H1 (cell line): Measurements from ENCODE around the gene FAM221B. TPM values are rescaled to one million over a fixed set of nuclear protein-coding genes. Genes with fewer than 3 reads are reported as not detected.
A peak's percentile ranks its signal among the peaks of the same experiment; 100 is the strongest.

Experiments used
- CTCF ChIA-PET: fragments of 300-600 bp; sonication (Branson Sonifier 250); formaldehyde crosslinking; loops from one replicate; lab custom pipeline; 2021; ENCODE audit not compliant: partially characterized antibody; lab: Charles Lee
- POLR2A ChIA-PET: fragments of 300-600 bp; sonication (Branson Sonifier 250); formaldehyde crosslinking; loops from one replicate; lab custom pipeline; 2021; ENCODE audit warnings: inconsistent platforms; ENCODE audit not compliant: partially characterized antibody; lab: Charles Lee
- DNase-seq, 2 experiments: peaks; one replicate each; pipeline versions ENCODE4 v3.0.0 to v3.0.0-alpha.2; 2010 to 2022; ENCODE audit warnings: low spot score in 2 of 2, low read depth in 1 of 2, mixed read lengths in 1 of 2
- FAIRE-seq: peaks from 2 replicates; lab custom pipeline; 2011; peaks lifted over from hg19 to GRCh38; lab: Jason Lieb, UNC
- H2AFZ ChIP-seq: 2 replicates; pipeline ENCODE4 v1.8.1; 2012; ENCODE audit warnings: low read length, inconsistent platforms
- H2AK5ac ChIP-seq: 2 replicates; pipeline ENCODE4 v1.6.1; 2013; ENCODE audit warnings: low read depth, low read length
- H2BK120ac ChIP-seq: replicated peaks from 2 replicates; pipeline ENCODE3; 2013; ENCODE audit warnings: low read depth, low read length, inconsistent platforms
- H2BK12ac ChIP-seq: 2 replicates; pipeline ENCODE4 v1.6.1; 2013; ENCODE audit warnings: low read depth, low read length
- H2BK15ac ChIP-seq: 2 replicates; pipeline ENCODE4 v1.6.1; 2013; ENCODE audit warnings: low read length
- H2BK20ac ChIP-seq: 2 replicates; pipeline ENCODE4 v1.6.1; 2013; ENCODE audit warnings: low read length
- H2BK5ac ChIP-seq: 2 replicates; pipeline ENCODE4 v1.6.1; 2013; ENCODE audit warnings: low read depth, low read length
- H3K14ac ChIP-seq: 2 replicates; pipeline ENCODE4 v1.6.1; 2013; ENCODE audit warnings: inconsistent platforms; ENCODE audit not compliant: insufficient read length
- H3K18ac ChIP-seq: 2 replicates; pipeline ENCODE4 v1.6.1; 2013; ENCODE audit warnings: low read length; ENCODE audit errors: extremely low read depth
- H3K23ac ChIP-seq: 2 replicates; pipeline ENCODE4 v1.6.1; 2013; ENCODE audit warnings: inconsistent platforms; ENCODE audit not compliant: insufficient read length
- H3K23me2 ChIP-seq: 2 replicates; pipeline ENCODE4 v1.6.1; 2013; ENCODE audit warnings: low read depth, low read length
- H3K27ac ChIP-seq: 2 replicates; pipeline ENCODE4 v1.6.1; 2011; ENCODE audit warnings: low read depth, low read length, inconsistent platforms
- H3K27me3 ChIP-seq, 4 experiments: replicated peaks in 1 of 4; 1 replicate in 1 of 4; 2 replicates in 3 of 4; pipeline versions ENCODE4 v1.6.1 to v1.8.1; 2011 to 2013; ENCODE audit warnings: low read length in 3 of 4, mild to moderate bottlenecking in 3 of 4, inconsistent platforms in 2 of 4, mixed read lengths in 2 of 4, moderate library complexity in 1 of 4; ENCODE audit not compliant: control insufficient read depth in 3 of 4, insufficient read depth in 3 of 4; ENCODE audit errors: extremely low read depth in 1 of 4
- H3K36me3 ChIP-seq, 4 experiments: 2 replicates each; pipeline versions ENCODE4 v1.6.1 to v1.8.1; 2011 to 2013; ENCODE audit warnings: mild to moderate bottlenecking in 4 of 4, low read length in 3 of 4, moderate library complexity in 2 of 4, control low read depth in 1 of 4, inconsistent platforms in 1 of 4; ENCODE audit not compliant: insufficient read depth in 4 of 4, control insufficient read depth in 2 of 4
- H3K4ac ChIP-seq: replicated peaks from 2 replicates; pipeline ENCODE3; 2013; ENCODE audit warnings: low read length, low read depth, mixed read lengths, inconsistent platforms; ENCODE audit not compliant: insufficient read length
- H3K4me1 ChIP-seq, 4 experiments: replicated peaks in 1 of 4; 1 replicate in 1 of 4; 2 replicates in 3 of 4; pipeline versions ENCODE4 v1.6.1 to v1.8.1; 2011 to 2013; ENCODE audit warnings: low read length in 3 of 4, inconsistent platforms in 2 of 4, mixed read lengths in 1 of 4; ENCODE audit not compliant: insufficient read depth in 4 of 4, control insufficient read depth in 3 of 4
- H3K4me2 ChIP-seq, 2 experiments: 2 replicates each; pipeline versions ENCODE4 v1.6.1 to v1.8.1; 2011 to 2013; ENCODE audit warnings: low read depth in 2 of 2, low read length in 2 of 2, control low read depth in 1 of 2, inconsistent platforms in 1 of 2, mild to moderate bottlenecking in 1 of 2; ENCODE audit not compliant: insufficient read depth in 1 of 2
- H3K4me3 ChIP-seq, 4 experiments: fragments of 200-600, 300-600 bp in 1 of 4; sonication (generic), shearing (Covaris generic), sonication (Bioruptor Twin) in 1 of 4; 2 replicates each; pipeline versions ENCODE4 v1.5.1 to v1.8.1; 2011 to 2016; ENCODE audit warnings: low read length in 4 of 4, low read depth in 3 of 4, control low read depth in 2 of 4, inconsistent platforms in 2 of 4, mild to moderate bottlenecking in 2 of 4, mixed read lengths in 1 of 4, moderate library complexity in 1 of 4; ENCODE audit not compliant: insufficient read depth in 2 of 4; ENCODE audit errors: extremely low read depth in 1 of 4
- H3K56ac ChIP-seq: replicated peaks from 2 replicates; pipeline ENCODE3; 2013; ENCODE audit warnings: low read depth, mild to moderate bottlenecking, mixed read lengths, low read length, inconsistent platforms; ENCODE audit not compliant: insufficient read length
- H3K79me1 ChIP-seq: 2 replicates; pipeline ENCODE4 v1.6.1; 2013; ENCODE audit warnings: low read depth, low read length, control low read depth
- H3K79me2 ChIP-seq, 2 experiments: 2 replicates each; pipeline versions ENCODE4 v1.6.1 to v1.8.1; 2012 to 2013; ENCODE audit warnings: low read length in 2 of 2, mild to moderate bottlenecking in 2 of 2, inconsistent platforms in 1 of 2; ENCODE audit not compliant: insufficient read depth in 2 of 2, control insufficient read depth in 1 of 2
- H3K9ac ChIP-seq, 4 experiments: replicated peaks in 1 of 4; 1 replicate in 1 of 4; 2 replicates in 3 of 4; pipeline versions ENCODE4 v1.6.1 to v1.8.1; 2011 to 2013; ENCODE audit warnings: low read depth in 3 of 4, low read length in 3 of 4, control low read depth in 2 of 4, mild to moderate bottlenecking in 2 of 4, moderate library complexity in 2 of 4, inconsistent platforms in 1 of 4; ENCODE audit errors: extremely low read depth in 1 of 4
- H3K9me3 ChIP-seq, 2 experiments: 2 replicates each; pipeline versions ENCODE4 v1.6.1 to v1.8.1; 2012 to 2013; ENCODE audit warnings: mild to moderate bottlenecking in 2 of 2, moderate library complexity in 2 of 2, control low read depth in 1 of 2, inconsistent platforms in 1 of 2, low read depth in 1 of 2, low read length in 1 of 2, mixed read lengths in 1 of 2; ENCODE audit not compliant: insufficient read depth in 2 of 2
- H4K20me1 ChIP-seq, 2 experiments: replicated peaks in 1 of 2; 2 replicates each; pipeline versions ENCODE3 to v1.8.1; 2011 to 2013; ENCODE audit warnings: inconsistent platforms in 2 of 2, low read length in 2 of 2, mild to moderate bottlenecking in 1 of 2; ENCODE audit not compliant: insufficient read depth in 2 of 2, control insufficient read depth in 1 of 2
- H4K5ac ChIP-seq: 2 replicates; pipeline ENCODE4 v1.6.1; 2013; ENCODE audit warnings: low read length, low read depth, mixed read lengths, inconsistent platforms; ENCODE audit not compliant: insufficient read length
- H4K8ac ChIP-seq: 2 replicates; pipeline ENCODE4 v1.8.0; 2013; ENCODE audit warnings: mild to moderate bottlenecking, moderate library complexity, low read length, inconsistent platforms; ENCODE audit not compliant: insufficient read depth; ENCODE audit errors: extremely low read depth
- H4K91ac ChIP-seq: replicated peaks from 2 replicates; pipeline ENCODE3; 2013; ENCODE audit warnings: low read length, mixed read lengths, inconsistent platforms; ENCODE audit not compliant: insufficient read length
- MAFK ChIP-seq: IDR thresholded peaks from 2 replicates; pipeline ENCODE4 v1.6.1; 2012; ENCODE audit warnings: low read depth, mild to moderate bottlenecking, improper control_type of control experiment, low read length
- RAD21 ChIP-seq, 2 experiments: IDR thresholded peaks in 1 of 2; conservative IDR thresholded peaks in 1 of 2; 2 replicates each; pipeline ENCODE4 v1.6.1; 2011; ENCODE audit warnings: low read depth in 2 of 2, low read length in 2 of 2, improper control_type of control experiment in 1 of 2, inconsistent platforms in 1 of 2, mild to moderate bottlenecking in 1 of 2, moderate library complexity in 1 of 2
- TCF12 ChIP-seq: IDR thresholded peaks from 2 replicates; pipeline ENCODE4 v1.6.1; 2011; ENCODE audit warnings: low read depth, mild to moderate bottlenecking, low read length
- WGBS, 2 experiments: shearing (Covaris generic) in 1 of 2; methylation state at CpG; one replicate each; pipeline versions ENCODE4 v1.1.6 to v1.1.7; 2013 to 2015; ENCODE audit warnings: low lambda C conversion rate in 2 of 2, mixed read lengths in 2 of 2, inconsistent platforms in 1 of 2, low coverage in 1 of 2, missing lambda C conversion rate in 1 of 2; ENCODE audit not compliant: insufficient replicate concordance in 2 of 2, insufficient coverage in 1 of 2, insufficient read length in 1 of 2; ENCODE audit errors: extremely low coverage in 1 of 2, missing lambda C conversion rate in 1 of 2; 5-methylcytosine and 5-hydroxymethylcytosine counted together
- polyA plus RNA-seq, 7 experiments: library from polyadenylated mRNA; depleted of rRNA in 3 of 7; stranded (reverse) in 5 of 7; unstranded in 2 of 7; fragments of >200 nt in 5 of 7; fragments of 200-250 nt in 2 of 7; gene quantifications; 1 replicate in 5 of 7; 2 replicates in 1 of 7; 4 replicates in 1 of 7; pipeline versions ENCODE4 v1.2.1 to v1.2.3, GENCODE V29; 2011 to 2013; ENCODE audit warnings: missing spikeins in 2 of 7, mixed read lengths in 2 of 7
- total RNA-seq: library from RNA; stranded (reverse); fragmentation: NEBNext Ultra II Directional; extraction: Animal tissue kit (Norgen Biotek cat#: 25700); gene quantifications from 2 replicates; pipeline ENCODE4 v1.2.1, GENCODE V29; 2021
- TF ChIP-seq, protein P1 (sequence below), 3 experiments: IDR thresholded peaks; 1 replicate in 2 of 3; 2 replicates in 1 of 3; pipeline versions ENCODE4 v1.5.1 to v1.6.1; 2011; ENCODE audit warnings: low read length in 3 of 3, mild to moderate bottlenecking in 3 of 3, inconsistent platforms in 2 of 3, low read depth in 1 of 3, moderate library complexity in 1 of 3; ENCODE audit not compliant: insufficient read depth in 1 of 3; ENCODE audit errors: control extremely low read depth in 1 of 3

Gene FAM221B
- total and polyA plus RNA-seq, 2 of the 8 experiments (the other 6 are each of a cell fraction or from before 2014, with no cell fraction given), result not detected

DNA sequence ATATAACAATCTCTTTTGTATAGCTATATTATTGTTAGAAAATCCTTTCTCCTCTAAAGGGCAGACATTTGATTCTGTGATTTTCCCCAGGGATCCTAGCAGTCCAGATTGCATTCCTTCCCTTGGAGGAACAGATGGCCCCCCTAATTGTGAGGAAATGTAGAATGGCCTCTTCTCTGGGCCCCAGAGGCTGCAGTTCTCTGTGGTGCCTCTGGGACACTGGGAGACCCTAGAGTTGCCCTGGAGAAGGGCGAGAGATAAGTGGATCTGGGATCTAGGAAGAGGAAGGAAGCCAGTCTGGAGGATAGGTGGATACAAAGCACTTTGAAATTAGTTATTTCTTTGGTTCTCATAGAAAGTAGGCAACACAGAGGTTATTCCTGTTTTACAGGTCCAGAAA is 11.8 kb downstream of the FAM221B start:
- no peak overlapping the region for H3K4me3 ChIP-seq
- H3K23ac ChIP-seq, result no peak overlapping the region
- peaks cover 4% of the 10 kb centered on the region for H3K23me2 ChIP-seq
- no peak overlapping the region for H2BK15ac ChIP-seq
- H4K5ac ChIP-seq, result no peak overlapping the region
- CTCF ChIA-PET, result interaction anchor here (0.5 to 1.6 kb wide), 4 partner anchors 18 to 42 kb away, joined by 3 to 4 read pairs (median 3); no protein-coding TSS in a partner anchor
- TF ChIP-seq MAFK, result no peak
- TF ChIP-seq, protein P1, sequence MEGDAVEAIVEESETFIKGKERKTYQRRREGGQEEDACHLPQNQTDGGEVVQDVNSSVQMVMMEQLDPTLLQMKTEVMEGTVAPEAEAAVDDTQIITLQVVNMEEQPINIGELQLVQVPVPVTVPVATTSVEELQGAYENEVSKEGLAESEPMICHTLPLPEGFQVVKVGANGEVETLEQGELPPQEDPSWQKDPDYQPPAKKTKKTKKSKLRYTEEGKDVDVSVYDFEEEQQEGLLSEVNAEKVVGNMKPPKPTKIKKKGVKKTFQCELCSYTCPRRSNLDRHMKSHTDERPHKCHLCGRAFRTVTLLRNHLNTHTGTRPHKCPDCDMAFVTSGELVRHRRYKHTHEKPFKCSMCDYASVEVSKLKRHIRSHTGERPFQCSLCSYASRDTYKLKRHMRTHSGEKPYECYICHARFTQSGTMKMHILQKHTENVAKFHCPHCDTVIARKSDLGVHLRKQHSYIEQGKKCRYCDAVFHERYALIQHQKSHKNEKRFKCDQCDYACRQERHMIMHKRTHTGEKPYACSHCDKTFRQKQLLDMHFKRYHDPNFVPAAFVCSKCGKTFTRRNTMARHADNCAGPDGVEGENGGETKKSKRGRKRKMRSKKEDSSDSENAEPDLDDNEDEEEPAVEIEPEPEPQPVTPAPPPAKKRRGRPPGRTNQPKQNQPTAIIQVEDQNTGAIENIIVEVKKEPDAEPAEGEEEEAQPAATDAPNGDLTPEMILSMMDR (IDR thresholded peaks at IDR 0.05; ENCODE audit: control extremely low read depth in 1 of 3, insufficient read depth in 1 of 3, low read depth in 1 of 3, low read length in 3 of 3), result peak; percentile 19 to 72 (median 44)
- TF ChIP-seq RAD21 (IDR thresholded peaks at IDR 0.05 in 1 of 2, conservative IDR thresholded peaks at IDR 0.05 in 1 of 2; ENCODE audit: low read depth in 2 of 2, low read length in 2 of 2), result peak; percentile 24 to 39; a peak in 2 of 4 replicates
- TF ChIP-seq TCF12, result no peak
- H3K4me2 ChIP-seq, result no peak overlapping the region
- DNase-seq (no peak), FAIRE-seq (no peak)
- no peak overlapping the region for H2AFZ ChIP-seq
- H3K4ac ChIP-seq, result no peak overlapping the region
- H3K9me3 ChIP-seq, result no peaks in the 10 kb centered on the region
- H3K18ac ChIP-seq, result no peak overlapping the region
- H3K9ac ChIP-seq, result no peak overlapping the region
- no peak overlapping the region for H2BK20ac ChIP-seq
- no peak overlapping the region for H3K14ac ChIP-seq
- no peaks in the 10 kb centered on the region for H3K79me2 ChIP-seq
- no peak overlapping the region for H3K27ac ChIP-seq
- H4K20me1 ChIP-seq, result no peaks in the 10 kb centered on the region
- H3K4me1 ChIP-seq, result peaks cover 0 to 5% (median 3%) of the 10 kb centered on the region in 4 experiments; a peak in 6 of 7 replicates
- no peaks in the 10 kb centered on the region for H3K36me3 ChIP-seq
- no peak overlapping the region for H2BK120ac ChIP-seq
- no peak overlapping the region for H3K56ac ChIP-seq
- 75% methylated on average over 1 of the region's 1 CpG; no CpG with 5 or more reads in 1 of the 2 experiments for WGBS, 2 experiments
- POLR2A ChIA-PET, result no interaction called here
- no peak overlapping the region for H2AK5ac ChIP-seq
- no peak overlapping the region for H4K8ac ChIP-seq
- no peak overlapping the region for H2BK5ac ChIP-seq
- no peak overlapping the region for H4K91ac ChIP-seq
- no peak overlapping the region for H2BK12ac ChIP-seq
- H3K27me3 ChIP-seq, result 0 out of 7 replicates have a peak, but pooled peaks cover 0 to under 1% (median 0%) of the 10 kb centered on the region in 4 experiments
- no peaks in the 10 kb centered on the region for H3K79me1 ChIP-seq
